Fibroblast of lung (primary cell): ENCODE data around the gene NIBAN1.

Experiments
- EZH2 ChIP-seq: IDR thresholded peaks from 2 replicates; pipeline ENCODE4 v1.5.1; 2012; ENCODE audit warnings: low read length, control low read depth, mild to moderate bottlenecking; ENCODE audit errors: missing control alignments
- TF ChIP-seq, protein P1 (sequence below), 2 donors: IDR thresholded peaks in 1 of 2; conservative IDR thresholded peaks in 1 of 2; 1 replicate in 1 of 2; 2 replicates in 1 of 2; pipeline ENCODE4 v1.5.1; 2011 to 2012; ENCODE audit warnings: low read length in 2 of 2, control low read depth in 1 of 2, inconsistent platforms in 1 of 2, low read depth in 1 of 2, mild to moderate bottlenecking in 1 of 2

DNA sequence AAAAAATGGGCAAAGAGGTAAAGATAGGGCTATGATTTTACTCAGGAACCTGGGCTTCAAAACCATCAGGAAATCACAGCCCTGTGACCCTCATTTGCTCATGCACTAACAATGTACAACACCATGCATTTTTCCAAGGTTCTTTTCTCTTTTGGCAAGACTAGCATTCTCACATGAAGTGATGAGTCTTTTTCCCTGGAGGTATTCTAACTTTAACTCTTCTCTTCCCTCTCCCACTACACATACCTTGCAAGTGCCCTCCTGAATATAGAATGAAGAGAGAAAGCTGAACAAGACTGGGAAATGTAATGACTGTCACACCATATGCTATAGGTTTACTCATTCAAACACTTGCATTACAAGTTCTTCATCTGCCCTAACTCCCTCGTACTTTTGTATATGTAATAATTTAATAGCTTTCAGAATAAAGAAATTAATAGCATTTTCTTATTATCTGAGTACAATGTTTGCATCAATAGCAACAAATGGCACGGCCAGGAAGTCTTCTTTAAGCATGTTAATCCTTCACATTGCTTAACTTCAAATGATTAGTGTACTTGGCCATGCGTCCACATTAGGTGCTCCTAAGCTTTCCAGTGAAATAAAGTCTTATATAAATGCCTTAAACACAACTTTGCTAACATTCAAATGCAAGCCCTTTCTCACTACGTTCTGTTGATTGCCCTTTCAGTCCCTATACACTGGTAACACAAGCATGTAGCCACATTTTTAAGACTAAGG lies 1.8 kb downstream of the NIBAN1 start:
- TF ChIP-seq, protein P1, sequence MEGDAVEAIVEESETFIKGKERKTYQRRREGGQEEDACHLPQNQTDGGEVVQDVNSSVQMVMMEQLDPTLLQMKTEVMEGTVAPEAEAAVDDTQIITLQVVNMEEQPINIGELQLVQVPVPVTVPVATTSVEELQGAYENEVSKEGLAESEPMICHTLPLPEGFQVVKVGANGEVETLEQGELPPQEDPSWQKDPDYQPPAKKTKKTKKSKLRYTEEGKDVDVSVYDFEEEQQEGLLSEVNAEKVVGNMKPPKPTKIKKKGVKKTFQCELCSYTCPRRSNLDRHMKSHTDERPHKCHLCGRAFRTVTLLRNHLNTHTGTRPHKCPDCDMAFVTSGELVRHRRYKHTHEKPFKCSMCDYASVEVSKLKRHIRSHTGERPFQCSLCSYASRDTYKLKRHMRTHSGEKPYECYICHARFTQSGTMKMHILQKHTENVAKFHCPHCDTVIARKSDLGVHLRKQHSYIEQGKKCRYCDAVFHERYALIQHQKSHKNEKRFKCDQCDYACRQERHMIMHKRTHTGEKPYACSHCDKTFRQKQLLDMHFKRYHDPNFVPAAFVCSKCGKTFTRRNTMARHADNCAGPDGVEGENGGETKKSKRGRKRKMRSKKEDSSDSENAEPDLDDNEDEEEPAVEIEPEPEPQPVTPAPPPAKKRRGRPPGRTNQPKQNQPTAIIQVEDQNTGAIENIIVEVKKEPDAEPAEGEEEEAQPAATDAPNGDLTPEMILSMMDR (conservative IDR thresholded peaks at IDR 0.05 in 1 of 2, IDR thresholded peaks at IDR 0.05 in 1 of 2; ENCODE audit: low read depth in 1 of 2, low read length in 2 of 2) = no peak
- TF ChIP-seq EZH2 = no peak
